HUES64 (cell line): ENCODE data around the gene TEX261.
"Not testable (repeated sequence)": the region's sequence is repeated elsewhere in the genome, so short reads cannot be mapped to it uniquely, and the experiment has no call there.

Experiments used
- H3K27ac ChIP-seq: 2 replicates; pipeline ENCODE4 v1.7.0; 2013; ENCODE audit warnings: low read depth, low read length, inconsistent platforms
- H3K27me3 ChIP-seq: 2 replicates; pipeline ENCODE4 v1.6.1; 2013; ENCODE audit warnings: mild to moderate bottlenecking, low read length; ENCODE audit not compliant: insufficient read depth
- H3K36me3 ChIP-seq: 2 replicates; pipeline ENCODE4 v1.6.1; 2013; ENCODE audit warnings: mild to moderate bottlenecking, low read length; ENCODE audit not compliant: insufficient read depth
- H3K4me1 ChIP-seq: 2 replicates; pipeline ENCODE4 v1.6.1; 2013; ENCODE audit warnings: mild to moderate bottlenecking, low read length, moderate library complexity; ENCODE audit not compliant: insufficient read depth
- H3K4me3 ChIP-seq: 2 replicates; pipeline ENCODE4 v1.5.1; 2013; ENCODE audit warnings: mild to moderate bottlenecking, low read length, moderate library complexity
- H3K9ac ChIP-seq: 2 replicates; pipeline ENCODE4 v1.6.1; 2013; ENCODE audit warnings: mild to moderate bottlenecking, low read depth, low read length
- H3K9me3 ChIP-seq: 2 replicates; pipeline ENCODE4 v1.6.1; 2013; ENCODE audit warnings: low read depth, low read length; ENCODE audit not compliant: insufficient read depth
- WGBS: fragments of 150-250, 120-280 bp; methylation state at CpG from one replicate; pipeline ENCODE4 v1.1.7; 2013; ENCODE audit warnings: missing lambda C conversion rate; 5-methylcytosine and 5-hydroxymethylcytosine counted together

TEX261 gene

GRCh38 chr2:70999362-70999761, 4.7 kb upstream of the TEX261 start:
- Histone ChIP-seq H3K9ac (no peak overlapping the region), H3K4me3 (no peak overlapping the region), H3K4me1 (peaks cover 15% of the 10 kb centered on the region; the same call in 1 of the 2 replicates), H3K9me3 (no peaks in the 10 kb centered on the region), H3K27ac (no peak overlapping the region), H3K36me3 (no peaks in the 10 kb centered on the region), H3K27me3 (peaks cover 12% of the 10 kb centered on the region)
- WGBS = 85% methylated on average over 2 of the region's 2 CpGs

- 97% methylated on average over 4 of the region's 4 CpGs for WGBS
- Histone ChIP-seq H3K27me3 (peaks cover 12% of the 10 kb centered on the region), H3K4me1 (peaks cover 16% of the 10 kb centered on the region; the same call in 1 of the 2 replicates)
- H3K9me3 ChIP-seq, H3K27ac ChIP-seq, H3K9ac ChIP-seq, H3K4me3 ChIP-seq, H3K36me3 ChIP-seq: not testable (repeated sequence)
Observed at GRCh38 chr2:70998885-70999284, 4.2 kb upstream of the TEX261 start.

GRCh38 chr2:70995426-70995729, 705 bp upstream of the TEX261 start:
- Histone ChIP-seq H3K4me1 (peaks cover 8% of the 10 kb centered on the region; the same call in 1 of the 2 replicates), H3K27ac (no peak overlapping the region), H3K9ac (peak overlapping the region; percentile 54; the same call in 1 of the 2 replicates), H3K9me3 (no peaks in the 10 kb centered on the region), H3K27me3 (peaks cover 12% of the 10 kb centered on the region), H3K36me3 (peaks cover 4% of the 10 kb centered on the region), H3K4me3 (peak overlapping the region; percentile 82)
- under 1% methylated on average over 11 of the region's 11 CpGs for WGBS

GRCh38 chr2:70994009-70994698, 519 bp downstream of the TEX261 start:
- peaks cover 8% of the 10 kb centered on the region; the same call in 1 of the 2 replicates for H3K4me1 ChIP-seq
- WGBS = 2% methylated on average over 49 of the region's 49 CpGs
- peaks cover 12% of the 10 kb centered on the region for H3K27me3 ChIP-seq
- no peaks in the 10 kb centered on the region for H3K9me3 ChIP-seq
- H3K4me3 ChIP-seq = peak overlapping the region; percentile 82
- peaks cover 14% of the 10 kb centered on the region for H3K36me3 ChIP-seq
- peak overlapping the region; percentile 68 for H3K9ac ChIP-seq
- no peak overlapping the region for H3K27ac ChIP-seq

- H3K27me3 ChIP-seq = peaks cover 3% of the 10 kb centered on the region
- no peaks in the 10 kb centered on the region for H3K9me3 ChIP-seq
- H3K4me3 ChIP-seq = peak overlapping the region; percentile 82
- 0 out of 2 replicates have a peak overlapping the region, but pooled peaks have one; percentile 68 for H3K9ac ChIP-seq
- 94% methylated on average over 12 of the region's 12 CpGs for WGBS
- peaks cover 23% of the 10 kb centered on the region for H3K36me3 ChIP-seq
- no peak overlapping the region for H3K27ac ChIP-seq
- H3K4me1 ChIP-seq = peaks cover 8% of the 10 kb centered on the region; the same call in 1 of the 2 replicates
Observed at GRCh38 chr2:70992945-70993853, 1.5 kb downstream of the TEX261 start.

- Histone ChIP-seq H3K4me1 (peaks cover 8% of the 10 kb centered on the region; the same call in 1 of the 2 replicates), H3K27ac (no peak overlapping the region), H3K9me3 (no peaks in the 10 kb centered on the region), H3K9ac (no peak overlapping the region), H3K36me3 (peaks cover 29% of the 10 kb centered on the region), H3K27me3 (no peaks in the 10 kb centered on the region), H3K4me3 (no peak overlapping the region)
- WGBS = 94% methylated on average over 9 of the region's 9 CpGs
Observed at GRCh38 chr2:70991742-70992141, 2.9 kb downstream of the TEX261 start.

- Histone ChIP-seq H3K9ac (no peak overlapping the region), H3K36me3 (peaks cover 34% of the 10 kb centered on the region), H3K27ac (no peak overlapping the region), H3K27me3 (no peaks in the 10 kb centered on the region), H3K9me3 (no peaks in the 10 kb centered on the region), H3K4me3 (no peak overlapping the region), H3K4me1 (peaks cover 8% of the 10 kb centered on the region; the same call in 1 of the 2 replicates)
- WGBS = 94% methylated on average over 5 of the region's 5 CpGs
Observed at GRCh38 chr2:70991142-70991541, 3.5 kb downstream of the TEX261 start.

GRCh38 chr2:70990216-70990615, 4.5 kb downstream of the TEX261 start:
- H3K9me3 ChIP-seq = no peaks in the 10 kb centered on the region
- peaks cover 39% of the 10 kb centered on the region for H3K36me3 ChIP-seq
- WGBS = 94% methylated on average over 3 of the region's 5 CpGs
- no peak overlapping the region for H3K4me3 ChIP-seq
- no peak overlapping the region for H3K27ac ChIP-seq
- no peak overlapping the region for H3K9ac ChIP-seq
- peaks cover 8% of the 10 kb centered on the region; the same call in 1 of the 2 replicates for H3K4me1 ChIP-seq
- H3K27me3 ChIP-seq = no peaks in the 10 kb centered on the region

GRCh38 chr2:70988726-70989648, 5.7 kb downstream of the TEX261 start:
- Histone ChIP-seq H3K27ac (no peak overlapping the region), H3K4me3 (no peak overlapping the region), H3K27me3 (no peaks in the 10 kb centered on the region), H3K4me1 (peaks cover 11% of the 10 kb centered on the region; the same call in 1 of the 2 replicates), H3K9ac (no peak overlapping the region), H3K36me3 (peaks cover 39% of the 10 kb centered on the region), H3K9me3 (no peaks in the 10 kb centered on the region)
- 90% methylated on average over 16 of the region's 16 CpGs for whole genome bisulfite sequencing

- 87% methylated on average over 4 of the region's 4 CpGs for WGBS
- Histone ChIP-seq H3K4me3 (no peak overlapping the region), H3K4me1 (0 out of 2 replicates have a peak, but pooled peaks cover 3% of the 10 kb centered on the region), H3K27ac (no peak overlapping the region), H3K36me3 (peaks cover 39% of the 10 kb centered on the region), H3K9ac (no peak overlapping the region), H3K9me3 (no peaks in the 10 kb centered on the region), H3K27me3 (peaks cover under 1% of the 10 kb centered on the region; the same call in 1 of the 2 replicates)
Observed at GRCh38 chr2:70988151-70988550, 6.5 kb downstream of the TEX261 start.
